GM23338 (cell line): ENCODE data around the gene CFAP299. TPM values are rescaled to one million over a fixed set of nuclear protein-coding genes. Genes with fewer than 3 reads are reported as not detected.

Experiments
- ATAC-seq: fragments of 200-7000 bp; cut with Tn5 transposase; 3 replicates; pipeline ENCODE4 v1.9.1; 2020
- DNase-seq: peaks from one replicate; pipeline ENCODE4 v3.0.0-alpha.2; 2015; ENCODE audit warnings: low spot score
- H2AFZ ChIP-seq: fragments of 200-600 bp; sonication (generic); 2 replicates; pipeline ENCODE4 v1.8.0; 2016; ENCODE audit warnings: antibody characterized with exemption, mild to moderate bottlenecking, moderate library complexity
- H3F3A ChIP-seq: fragments of 200-600 bp; sonication (generic); replicated peaks from 2 replicates; pipeline ENCODE4 v1.8.0; 2017; ENCODE audit warnings: antibody characterized with exemption, mixed run types, low read depth
- H3K27ac ChIP-seq: fragments of 200-600 bp; sonication (generic); 2 replicates; pipeline ENCODE4 v1.6.1; 2016; ENCODE audit warnings: low read depth
- H3K27me3 ChIP-seq: fragments of 200-600 bp; sonication (generic); 2 replicates; pipeline ENCODE4 v1.8.0; 2016; ENCODE audit warnings: mild to moderate bottlenecking, mixed run types, moderate library complexity; ENCODE audit not compliant: insufficient read depth
- H3K36me3 ChIP-seq: fragments of 200-600 bp; sonication (generic); 2 replicates; pipeline ENCODE4 v1.8.0; 2016; ENCODE audit warnings: mild to moderate bottlenecking; ENCODE audit not compliant: insufficient read depth
- H3K4me1 ChIP-seq: fragments of 200-600 bp; sonication (generic); 2 replicates; pipeline ENCODE4 v1.8.0; 2016; ENCODE audit warnings: mild to moderate bottlenecking, moderate library complexity; ENCODE audit not compliant: insufficient read depth
- H3K4me2 ChIP-seq: fragments of 200-600 bp; sonication (generic); 2 replicates; pipeline ENCODE4 v1.7.1; 2017; ENCODE audit warnings: mixed run types
- H3K4me3 ChIP-seq: fragments of 200-600 bp; sonication (generic); 2 replicates; pipeline ENCODE4 v1.6.1; 2016; ENCODE audit warnings: mixed run types
- H3K79me2 ChIP-seq: fragments of 200-600 bp; sonication (generic); replicated peaks from 2 replicates; pipeline ENCODE4 v1.8.0; 2017; ENCODE audit warnings: mild to moderate bottlenecking; ENCODE audit not compliant: insufficient read depth
- H3K9me2 ChIP-seq: fragments of 200-600 bp; sonication (generic); 2 replicates; pipeline ENCODE4 v1.8.0; 2017; ENCODE audit not compliant: insufficient read depth
- H4K20me1 ChIP-seq: fragments of 200-600 bp; sonication (generic); replicated peaks from 2 replicates; pipeline ENCODE4 v1.8.0; 2017; ENCODE audit warnings: mild to moderate bottlenecking; ENCODE audit not compliant: insufficient read depth
- H3K27ac Mint-ChIP-seq: 2 replicates; pipeline ENCODE4 v1.8.0; 2020; ENCODE audit warnings: inconsistent platforms, mild to moderate bottlenecking, moderate library complexity, mixed read lengths
- H3K27me3 Mint-ChIP-seq: 3 replicates; pipeline ENCODE4 v1.8.0; 2022; ENCODE audit warnings: low read depth, mild to moderate bottlenecking, moderate library complexity, mixed read lengths, inconsistent platforms; ENCODE audit not compliant: insufficient read depth, poor library complexity
- H3K36me3 Mint-ChIP-seq: 3 replicates; pipeline ENCODE4 v1.8.0; 2021; ENCODE audit warnings: low read depth, mild to moderate bottlenecking, inconsistent platforms, moderate library complexity, mixed read lengths
- H3K4me1 Mint-ChIP-seq: 3 replicates; pipeline ENCODE4 v1.8.0; 2020; ENCODE audit warnings: mild to moderate bottlenecking, inconsistent platforms, mixed read lengths
- H3K4me3 Mint-ChIP-seq: 3 replicates; pipeline ENCODE4 v1.8.0; 2021; ENCODE audit warnings: moderate library complexity, mild to moderate bottlenecking, inconsistent platforms, mixed read lengths
- H3K9me3 Mint-ChIP-seq: 3 replicates; pipeline ENCODE4 v1.8.0; 2020; ENCODE audit warnings: moderate library complexity, mild to moderate bottlenecking, inconsistent platforms, mixed read lengths
- CREB1 ChIP-seq: fragments of 250-450 bp; sonication (Bioruptor Pico); IDR thresholded peaks from 2 replicates; pipeline ENCODE4 v1.5.0; 2020; ENCODE audit warnings: low read depth, mild to moderate bottlenecking, moderate library complexity
- EZH2 ChIP-seq: fragments of 200-600 bp; sonication (generic); IDR thresholded peaks from one replicate; pipeline ENCODE4 v1.8.0; 2017; ENCODE audit warnings: antibody characterized with exemption, mild to moderate bottlenecking, low read depth; ENCODE audit not compliant: unreplicated experiment
- EZH2phosphoT487 ChIP-seq: fragments of 200-600 bp; sonication (generic); IDR thresholded peaks from one replicate; pipeline ENCODE4 v1.8.1; 2018; ENCODE audit warnings: antibody characterized with exemption; ENCODE audit not compliant: unreplicated experiment
- JUNB ChIP-seq: IDR thresholded peaks from one replicate; pipeline ENCODE4 v1.6.1; 2016; ENCODE audit warnings: antibody characterized with exemption; ENCODE audit not compliant: unreplicated experiment
- NANOG ChIP-seq: IDR thresholded peaks from 2 replicates; pipeline ENCODE4 v1.6.1; 2016; ENCODE audit warnings: antibody characterized with exemption, borderline replicate concordance
- POLR2AphosphoS5 ChIP-seq: IDR thresholded peaks from 2 replicates; pipeline ENCODE4 v1.6.1; 2016; ENCODE audit warnings: antibody characterized with exemption, low read depth
- STAT1 ChIP-seq: IDR thresholded peaks from one replicate; pipeline ENCODE4 v1.6.1; 2016; ENCODE audit warnings: antibody characterized with exemption; ENCODE audit not compliant: unreplicated experiment
- ZNF331 ChIP-seq: fragments of 250-450 bp; sonication (Bioruptor Pico); IDR thresholded peaks from 2 replicates; pipeline ENCODE4 v1.5.0; 2020; ENCODE audit warnings: low read depth, mild to moderate bottlenecking, moderate library complexity
- polyA plus RNA-seq: library from polyadenylated mRNA; unstranded; fragments of >200 nt; fragmentation: Nextera tagmentation; extraction: Ambion mirVana; gene quantifications from 2 replicates; pipeline ENCODE4 v1.2.1, GENCODE V29; 2016
- total RNA-seq: library from RNA; depleted of rRNA; stranded (reverse); fragments of >200 nt; shearing (Covaris generic); gene quantifications from 2 replicates; pipeline ENCODE4 v1.2.3, GENCODE V29; 2014
- TF ChIP-seq, protein P1 (sequence below): IDR thresholded peaks from one replicate; pipeline ENCODE4 v1.6.1; 2018; ENCODE audit warnings: antibody characterized with exemption; ENCODE audit not compliant: unreplicated experiment
- TF ChIP-seq, protein P2 (sequence below), 2 experiments: fragments of 200-600 bp in 1 of 2; sonication (generic) in 1 of 2; conservative IDR thresholded peaks; 2 replicates each; pipeline versions ENCODE4 v1.5.1 to v1.6.1; 2016 to 2017; ENCODE audit warnings: antibody characterized with exemption in 2 of 2, low read depth in 2 of 2, mild to moderate bottlenecking in 2 of 2, moderate library complexity in 1 of 2

Gene CFAP299
- total and polyA plus RNA-seq, 2 experiments from 2014 or later = not detected

DNA sequence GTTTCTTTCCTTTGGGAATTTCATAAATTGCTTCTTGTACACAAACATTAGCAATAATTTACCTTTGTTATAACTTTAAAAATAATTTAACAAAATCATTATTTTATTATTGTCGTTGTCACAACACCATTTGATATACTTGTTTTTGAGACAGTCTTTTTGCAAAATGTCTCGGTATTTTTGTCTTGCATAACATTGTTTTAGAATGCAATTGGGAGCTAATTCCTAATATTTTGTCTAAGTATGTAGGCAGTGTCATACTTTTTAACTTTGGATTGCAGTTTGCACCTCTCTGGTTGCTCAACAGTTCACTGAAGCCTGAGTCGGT, 340 bp upstream of the CFAP299 start:
- Mint-ChIP-seq H3K4me3 (peak overlapping the region; percentile 86), H3K9me3 (no peaks in the 10 kb centered on the region), H3K4me1 (peaks cover 2% of the 10 kb centered on the region; the same call in 1 of the 3 replicates), H3K36me3 (no peaks in the 10 kb centered on the region), H3K27me3 (peaks cover 12% of the 10 kb centered on the region), H3K27ac (no peak overlapping the region)
- Histone ChIP-seq H3K4me3 (peak overlapping the region; percentile 78), H3K36me3 (no peaks in the 10 kb centered on the region), H3K4me2 (peak overlapping the region; percentile 87), H4K20me1 (0 out of 2 replicates have a peak, but pooled peaks cover 2% of the 10 kb centered on the region), H3K27me3 (peaks cover 15% of the 10 kb centered on the region), H3K4me1 (peaks cover 5% of the 10 kb centered on the region), H3F3A (no peaks in the 10 kb centered on the region), H3K9me2 (no peaks in the 10 kb centered on the region), H3K27ac (no peak overlapping the region), H3K79me2 (no peaks in the 10 kb centered on the region), H2AFZ (peak overlapping the region; percentile 67; the same call in 1 of the 2 replicates)
- TF ChIP-seq CREB1 (no peak), POLR2AphosphoS5 (no peak), JUNB (no peak), ZNF331 (CRISPR knock-in tag) (no peak), STAT1 (no peak), EZH2 (no peak), NANOG (no peak), EZH2phosphoT487 (no peak)
- TF ChIP-seq, protein P1, sequence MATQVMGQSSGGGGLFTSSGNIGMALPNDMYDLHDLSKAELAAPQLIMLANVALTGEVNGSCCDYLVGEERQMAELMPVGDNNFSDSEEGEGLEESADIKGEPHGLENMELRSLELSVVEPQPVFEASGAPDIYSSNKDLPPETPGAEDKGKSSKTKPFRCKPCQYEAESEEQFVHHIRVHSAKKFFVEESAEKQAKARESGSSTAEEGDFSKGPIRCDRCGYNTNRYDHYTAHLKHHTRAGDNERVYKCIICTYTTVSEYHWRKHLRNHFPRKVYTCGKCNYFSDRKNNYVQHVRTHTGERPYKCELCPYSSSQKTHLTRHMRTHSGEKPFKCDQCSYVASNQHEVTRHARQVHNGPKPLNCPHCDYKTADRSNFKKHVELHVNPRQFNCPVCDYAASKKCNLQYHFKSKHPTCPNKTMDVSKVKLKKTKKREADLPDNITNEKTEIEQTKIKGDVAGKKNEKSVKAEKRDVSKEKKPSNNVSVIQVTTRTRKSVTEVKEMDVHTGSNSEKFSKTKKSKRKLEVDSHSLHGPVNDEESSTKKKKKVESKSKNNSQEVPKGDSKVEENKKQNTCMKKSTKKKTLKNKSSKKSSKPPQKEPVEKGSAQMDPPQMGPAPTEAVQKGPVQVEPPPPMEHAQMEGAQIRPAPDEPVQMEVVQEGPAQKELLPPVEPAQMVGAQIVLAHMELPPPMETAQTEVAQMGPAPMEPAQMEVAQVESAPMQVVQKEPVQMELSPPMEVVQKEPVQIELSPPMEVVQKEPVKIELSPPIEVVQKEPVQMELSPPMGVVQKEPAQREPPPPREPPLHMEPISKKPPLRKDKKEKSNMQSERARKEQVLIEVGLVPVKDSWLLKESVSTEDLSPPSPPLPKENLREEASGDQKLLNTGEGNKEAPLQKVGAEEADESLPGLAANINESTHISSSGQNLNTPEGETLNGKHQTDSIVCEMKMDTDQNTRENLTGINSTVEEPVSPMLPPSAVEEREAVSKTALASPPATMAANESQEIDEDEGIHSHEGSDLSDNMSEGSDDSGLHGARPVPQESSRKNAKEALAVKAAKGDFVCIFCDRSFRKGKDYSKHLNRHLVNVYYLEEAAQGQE = no peak
- TF ChIP-seq, protein P2, sequence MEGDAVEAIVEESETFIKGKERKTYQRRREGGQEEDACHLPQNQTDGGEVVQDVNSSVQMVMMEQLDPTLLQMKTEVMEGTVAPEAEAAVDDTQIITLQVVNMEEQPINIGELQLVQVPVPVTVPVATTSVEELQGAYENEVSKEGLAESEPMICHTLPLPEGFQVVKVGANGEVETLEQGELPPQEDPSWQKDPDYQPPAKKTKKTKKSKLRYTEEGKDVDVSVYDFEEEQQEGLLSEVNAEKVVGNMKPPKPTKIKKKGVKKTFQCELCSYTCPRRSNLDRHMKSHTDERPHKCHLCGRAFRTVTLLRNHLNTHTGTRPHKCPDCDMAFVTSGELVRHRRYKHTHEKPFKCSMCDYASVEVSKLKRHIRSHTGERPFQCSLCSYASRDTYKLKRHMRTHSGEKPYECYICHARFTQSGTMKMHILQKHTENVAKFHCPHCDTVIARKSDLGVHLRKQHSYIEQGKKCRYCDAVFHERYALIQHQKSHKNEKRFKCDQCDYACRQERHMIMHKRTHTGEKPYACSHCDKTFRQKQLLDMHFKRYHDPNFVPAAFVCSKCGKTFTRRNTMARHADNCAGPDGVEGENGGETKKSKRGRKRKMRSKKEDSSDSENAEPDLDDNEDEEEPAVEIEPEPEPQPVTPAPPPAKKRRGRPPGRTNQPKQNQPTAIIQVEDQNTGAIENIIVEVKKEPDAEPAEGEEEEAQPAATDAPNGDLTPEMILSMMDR (conservative IDR thresholded peaks at IDR 0.05; ENCODE audit: low read depth in 2 of 2) = no peak
- DNase-seq (no peak), ATAC-seq (no peak)

DNA sequence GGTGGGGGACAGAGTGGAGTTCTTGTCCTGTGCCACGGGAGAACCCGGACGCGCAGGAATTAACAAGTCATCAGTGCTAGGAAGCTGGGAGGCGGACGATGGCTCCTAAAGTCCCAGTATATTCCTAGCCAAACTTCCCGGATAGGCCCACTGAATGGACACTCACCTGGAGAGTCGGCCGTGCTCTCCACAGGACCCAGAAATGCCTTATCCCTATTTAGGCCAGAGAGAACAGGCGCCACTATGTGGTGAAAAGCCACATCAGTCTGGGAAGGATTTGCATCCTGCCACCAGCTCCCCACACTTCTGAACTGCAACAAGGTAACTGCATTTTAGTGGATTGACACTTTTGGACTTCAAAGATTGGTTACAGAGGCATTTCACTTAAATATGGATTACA, 1.1 kb downstream of the CFAP299 start:
- H3K4me1 Mint-ChIP-seq = peaks cover 2% of the 10 kb centered on the region; the same call in 1 of the 3 replicates
- peak; percentile 75 for DNase-seq

More for the DNA sequence above, 1.1 kb downstream of the CFAP299 start:
- peak; percentile 89 for ATAC-seq
- TF ChIP-seq, protein P2 (conservative IDR thresholded peaks at IDR 0.05; ENCODE audit: low read depth in 2 of 2) = peak; percentile 54 to 76
- no peak for TF ChIP-seq NANOG
- H3K36me3 Mint-ChIP-seq = no peaks in the 10 kb centered on the region
- Histone ChIP-seq H3F3A (no peaks in the 10 kb centered on the region), H3K9me2 (no peaks in the 10 kb centered on the region), H3K79me2 (no peaks in the 10 kb centered on the region), H3K4me3 (peak overlapping the region; percentile 78), H2AFZ (no peak overlapping the region), H3K27me3 (peaks cover 15% of the 10 kb centered on the region), H3K4me1 (peaks cover 5% of the 10 kb centered on the region), H3K36me3 (no peaks in the 10 kb centered on the region), H3K4me2 (peak overlapping the region; percentile 87), H3K27ac (no peak overlapping the region), H4K20me1 (0 out of 2 replicates have a peak, but pooled peaks cover 2% of the 10 kb centered on the region)
- H3K27ac Mint-ChIP-seq = no peak overlapping the region
- peak overlapping the region; percentile 86 for H3K4me3 Mint-ChIP-seq
- no peaks in the 10 kb centered on the region for H3K9me3 Mint-ChIP-seq
- H3K27me3 Mint-ChIP-seq = peaks cover 12% of the 10 kb centered on the region
